Activated effector memory CD4-positive, alpha-beta T cell treated with Interleukin-2 at 50 U/mL for 16 hours (primary cell): ENCODE data around the gene SULT1B1.

Experiments used
- DNase-seq: peaks from one replicate; pipeline ENCODE4 v3.0.0-alpha.2; 2020

The SULT1B1 gene

DNA sequence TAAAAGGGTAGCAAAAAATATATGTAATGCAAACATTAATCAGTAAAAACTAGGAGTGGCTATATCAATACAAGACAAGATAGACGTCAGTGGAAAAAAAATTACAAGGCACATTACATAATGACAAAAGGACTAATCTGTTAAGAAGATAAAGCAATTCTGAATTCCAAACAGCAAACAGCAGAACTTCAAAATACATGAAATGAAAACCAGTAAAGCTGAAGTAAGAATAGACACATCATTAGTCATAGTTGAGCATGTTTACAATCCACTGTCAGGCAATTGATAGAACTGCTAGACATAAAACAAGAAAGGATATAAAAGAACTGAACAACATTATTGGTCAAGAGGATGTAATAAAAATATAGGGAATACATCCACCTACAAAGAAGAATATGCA, 12.2 kb downstream of the SULT1B1 start:
- DNase-seq, result no peak

DNA sequence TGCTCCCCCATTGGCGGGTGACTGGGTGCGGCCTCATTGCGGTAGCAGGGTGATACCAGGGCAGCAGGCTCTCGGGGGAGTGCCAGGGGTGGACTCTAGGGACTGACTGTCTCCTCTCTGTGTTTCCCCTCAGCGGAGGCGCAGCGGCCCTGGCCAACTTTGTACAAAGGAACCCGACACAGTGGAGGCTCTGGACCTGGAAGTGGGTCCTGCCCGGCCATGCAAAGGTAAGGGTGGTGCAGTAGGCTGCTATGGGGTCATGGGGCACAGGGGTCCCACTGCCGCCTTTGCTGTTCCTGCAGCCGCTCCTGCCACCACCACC, 16.3 kb downstream of the SULT1B1 start:
- DNase-seq, result no peak

DNA sequence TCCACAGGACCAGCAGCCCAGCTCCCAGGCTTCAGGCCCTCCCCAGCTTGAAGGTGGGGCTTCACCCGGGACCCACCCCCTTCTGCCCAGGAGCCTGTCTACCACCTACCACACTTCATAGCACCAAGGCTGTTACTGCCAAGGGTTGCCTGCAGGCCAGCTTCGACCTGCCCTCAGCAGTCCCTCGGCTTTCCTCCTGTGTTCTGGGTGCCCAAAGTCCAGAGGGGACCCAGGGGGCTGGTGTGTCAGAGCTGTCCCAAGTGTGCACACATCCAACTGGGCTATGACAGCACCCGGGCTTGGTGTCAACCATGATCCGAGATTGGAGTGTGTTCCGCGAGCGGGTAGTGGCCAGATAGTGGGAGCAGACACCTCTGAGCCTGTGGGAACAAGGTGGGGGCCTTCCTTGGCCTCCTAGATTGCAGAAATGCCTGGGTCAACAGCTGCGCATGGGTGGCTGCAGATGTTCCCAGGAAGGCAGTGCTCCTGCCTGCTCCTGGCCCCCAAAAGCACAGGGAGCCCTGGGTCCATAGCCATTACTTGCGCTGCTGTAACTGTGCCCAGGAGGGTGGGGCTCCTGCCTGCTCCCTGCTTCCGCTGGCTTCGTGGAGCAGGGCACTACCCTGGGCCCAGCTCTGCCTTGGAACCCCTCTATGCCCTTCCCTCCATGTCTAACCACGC, 16.8 kb downstream of the SULT1B1 start:
- no peak for DNase-seq

DNA sequence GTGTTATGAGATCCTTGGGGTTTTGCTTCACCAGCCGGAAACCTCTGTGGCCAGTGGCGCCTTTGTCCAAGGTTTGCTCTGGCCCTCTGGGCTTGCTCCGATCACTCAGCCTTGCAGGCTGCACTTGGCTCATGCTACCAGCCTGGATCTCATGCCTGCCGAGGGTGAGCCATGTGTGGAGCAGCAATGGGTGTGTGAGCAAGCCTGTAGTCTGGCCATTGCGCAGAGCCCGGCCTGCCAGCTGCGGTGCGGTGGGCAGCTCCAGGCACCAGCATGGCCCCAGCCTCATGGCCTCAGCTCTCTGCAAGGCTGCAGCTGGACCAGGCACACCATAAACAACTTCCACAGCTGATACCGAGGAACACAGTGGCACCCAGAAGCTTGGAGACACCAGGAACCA, 17.8 kb downstream of the SULT1B1 start:
- DNase-seq, result no peak

DNA sequence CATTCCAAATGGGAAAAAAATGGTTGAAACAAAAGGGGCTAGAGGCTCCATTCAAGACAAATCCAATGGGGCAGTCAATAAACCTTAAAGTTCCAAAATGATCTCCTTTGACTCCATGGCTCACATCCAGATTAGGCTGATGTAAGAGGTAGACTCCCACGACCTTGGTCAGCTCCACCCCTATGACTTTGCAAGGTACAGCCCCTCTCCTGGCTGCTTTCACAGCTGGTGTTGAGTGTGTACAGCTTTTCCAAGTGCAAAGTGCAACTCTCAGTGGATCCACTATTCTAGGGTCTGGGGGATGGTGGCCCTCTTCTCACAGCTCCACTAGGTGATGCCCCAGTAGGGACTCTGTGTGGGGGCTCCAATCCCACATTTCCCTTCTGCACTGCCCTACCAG, 21.5 kb downstream of the SULT1B1 start:
- no peak for DNase-seq

DNA sequence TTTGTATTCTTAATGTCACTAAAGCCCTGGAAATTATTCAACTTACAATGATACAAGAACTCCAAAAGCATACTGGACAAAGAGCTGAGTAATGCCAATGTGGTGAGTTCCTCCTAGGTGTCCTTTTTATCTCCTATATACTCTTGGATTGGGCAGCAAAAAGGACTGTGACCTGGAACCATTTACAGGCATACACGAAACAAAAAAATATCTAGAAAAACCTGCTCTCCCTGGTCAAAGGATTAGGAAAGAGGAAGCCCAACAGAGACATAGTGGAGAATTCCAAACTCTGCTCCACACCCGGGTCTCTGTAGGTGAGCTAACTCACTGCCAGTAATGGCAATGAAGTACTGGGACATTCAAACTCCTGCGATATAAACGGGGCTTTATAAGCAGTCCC, 25.3 kb downstream of the SULT1B1 start:
- no peak for DNase-seq

DNA sequence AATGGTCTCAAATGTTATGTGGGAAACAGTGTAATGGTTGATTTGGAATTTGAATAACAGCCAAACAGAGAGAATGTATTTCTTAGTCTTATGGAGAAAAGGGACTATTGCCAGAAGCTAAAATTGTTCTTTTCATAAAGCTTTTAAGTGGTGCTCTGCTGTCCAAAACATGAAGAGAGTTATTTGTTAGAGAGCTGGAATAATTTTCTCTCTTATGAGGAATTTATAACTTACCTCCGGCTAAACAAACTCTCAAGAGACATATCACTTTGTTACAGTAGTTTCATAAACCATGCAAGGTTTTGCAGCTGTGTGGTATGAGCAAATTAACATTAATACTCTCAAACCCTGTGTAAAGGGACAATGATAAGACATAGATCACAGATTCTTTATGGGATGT, 28.6 kb downstream of the SULT1B1 start:
- no peak for DNase-seq

DNA sequence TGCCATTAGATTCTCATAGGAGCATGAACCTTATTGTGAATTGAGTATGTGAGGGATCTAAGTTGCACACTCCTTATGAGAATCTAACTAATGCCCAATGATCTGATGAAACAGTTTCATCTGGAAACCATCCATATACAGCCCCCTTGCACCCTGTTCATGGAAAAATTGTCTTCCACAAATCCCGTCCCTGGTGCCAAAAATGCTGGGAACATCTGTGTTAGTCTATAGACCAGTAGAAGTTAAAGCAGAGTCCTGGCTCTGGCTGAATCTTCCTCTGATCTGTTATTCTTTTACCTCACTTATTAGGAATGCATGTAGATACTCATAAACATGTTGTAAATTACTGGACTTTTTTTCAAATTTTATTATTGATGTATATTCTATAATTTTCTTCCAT, 29.2 kb downstream of the SULT1B1 start:
- no peak for DNase-seq

DNA sequence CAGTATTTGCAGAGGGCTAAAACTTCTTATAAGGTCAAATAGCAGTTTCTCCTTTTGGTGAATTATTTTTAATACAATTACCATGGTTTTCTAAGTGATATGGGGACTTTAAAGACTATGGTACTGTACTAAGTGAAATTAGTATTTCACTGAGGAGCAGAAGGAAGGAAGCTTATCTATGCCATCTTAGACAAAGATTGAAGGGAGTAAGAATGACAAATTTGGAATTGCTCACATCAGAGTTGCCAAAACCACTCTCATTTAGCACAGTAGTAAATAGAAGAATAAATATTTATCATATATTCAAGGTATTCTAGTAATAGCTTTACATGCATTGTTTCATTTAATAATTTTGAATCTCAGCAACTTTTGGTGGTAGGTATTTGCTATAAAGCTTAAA, 30.4 kb downstream of the SULT1B1 start:
- DNase-seq, result no peak

DNA sequence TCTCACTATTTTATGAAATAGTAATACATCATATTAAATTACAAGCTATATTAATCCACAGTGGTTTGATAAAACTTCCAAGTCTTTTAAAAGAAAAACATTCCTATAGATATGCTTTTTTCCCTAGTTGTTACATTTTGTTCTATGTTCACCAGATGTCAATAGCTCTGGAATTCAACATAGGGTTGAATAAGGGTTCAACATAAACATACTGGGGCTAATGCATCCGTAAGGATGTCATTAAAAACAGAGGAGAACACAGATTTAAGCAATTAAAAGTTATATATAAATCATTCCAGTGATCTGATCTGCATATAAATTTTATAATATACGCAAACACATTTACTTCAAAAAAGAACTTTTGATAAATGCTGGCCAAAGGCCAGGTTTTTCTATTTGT, 32.5 kb downstream of the SULT1B1 start:
- DNase-seq, result no peak

DNA sequence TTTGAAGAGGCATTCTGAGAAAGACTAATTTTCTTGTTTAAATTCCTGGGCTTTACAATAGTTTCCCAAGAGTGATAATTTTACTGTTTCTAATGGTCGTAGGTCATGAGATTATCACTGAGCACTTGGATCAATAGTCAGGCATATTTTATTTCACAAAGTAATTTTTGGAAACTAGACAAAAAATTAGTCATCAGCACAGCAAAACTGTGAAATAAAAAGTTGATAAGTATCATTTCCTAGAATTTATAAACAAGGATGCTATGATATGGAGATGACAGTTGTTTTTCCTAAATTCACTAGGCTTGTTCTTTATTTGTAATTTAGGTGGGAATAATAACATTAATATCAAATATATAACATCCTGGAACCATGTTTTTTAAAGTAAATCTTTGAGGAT, 33.0 kb downstream of the SULT1B1 start:
- no peak for DNase-seq

DNA sequence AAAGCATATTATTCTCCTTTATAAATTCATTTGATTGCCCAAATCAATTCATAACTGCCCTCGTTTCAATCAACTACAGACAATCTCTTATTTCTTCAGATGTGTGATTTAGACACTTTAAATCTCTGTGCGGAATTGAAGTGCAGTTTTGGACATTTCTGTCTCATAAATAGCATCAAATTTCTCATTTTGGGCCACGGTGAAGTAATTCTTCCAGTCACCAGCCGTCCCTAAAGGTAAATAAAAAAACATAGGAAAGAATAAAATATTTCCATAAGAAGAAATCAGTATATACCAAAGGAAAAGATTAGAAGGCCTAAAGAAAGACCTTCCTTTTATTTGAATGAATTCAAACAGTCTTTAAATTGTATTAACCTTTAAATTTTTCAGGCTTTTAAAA, 33.4 kb downstream of the SULT1B1 start:
- DNase-seq, result no peak

DNA sequence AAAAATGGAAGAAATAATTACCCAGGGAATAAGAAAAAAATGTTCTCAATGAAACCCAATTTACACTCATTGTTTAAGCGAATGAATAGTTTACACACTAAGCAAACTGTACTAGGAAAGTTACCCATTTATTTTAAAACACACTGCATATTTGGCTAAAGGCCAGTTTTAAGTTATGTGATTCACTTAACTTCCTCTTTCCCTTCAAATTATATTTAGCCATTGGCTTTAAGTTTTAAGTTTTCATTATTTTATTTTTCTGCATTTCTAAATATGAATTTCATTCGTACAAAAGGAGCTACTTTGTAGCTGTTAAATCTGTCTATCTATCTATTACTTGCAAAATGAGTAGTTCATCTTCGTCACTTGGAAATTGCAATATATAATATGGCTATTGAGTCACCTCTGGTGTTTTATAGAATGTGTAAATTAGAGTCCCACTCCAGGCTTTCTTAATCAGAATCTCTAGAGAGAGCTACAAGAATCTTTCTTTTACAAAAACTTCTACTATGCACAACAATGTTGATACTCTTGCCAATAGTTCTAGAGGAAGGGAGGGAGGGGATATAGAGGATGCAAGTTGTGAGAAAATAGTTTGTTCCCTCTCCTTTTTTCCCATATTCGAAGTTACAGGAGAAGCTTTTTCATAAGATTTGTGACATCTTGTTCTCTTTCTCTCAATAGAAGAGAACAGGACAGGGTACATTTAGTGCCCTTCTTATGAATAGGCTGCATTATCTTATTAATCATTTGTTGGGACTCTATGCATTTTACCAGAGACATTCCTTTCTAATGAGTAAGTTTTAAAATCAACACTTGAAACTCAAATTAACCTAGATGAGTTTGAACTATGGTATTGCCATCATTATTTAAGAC, 41.8 kb downstream of the SULT1B1 start:
- no peak for DNase-seq

DNA sequence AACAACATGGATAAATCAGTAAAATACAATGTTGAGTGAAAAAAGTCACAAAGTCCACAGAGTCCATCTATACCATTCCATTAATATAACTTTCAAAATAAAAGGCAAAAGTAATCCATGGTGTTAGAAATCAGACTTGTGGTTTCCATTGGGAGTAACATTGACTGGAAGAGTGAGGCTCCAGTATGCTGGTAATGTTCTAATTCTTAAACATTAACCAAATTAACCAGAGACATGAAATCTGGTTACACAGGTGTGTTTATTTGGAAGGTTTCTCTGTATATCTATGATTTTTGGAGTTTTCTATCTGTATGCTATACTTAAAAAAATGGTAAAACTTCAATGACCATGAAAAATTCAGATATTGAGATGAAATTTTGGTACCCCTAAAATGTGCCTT, 42.6 kb downstream of the SULT1B1 start:
- DNase-seq, result no peak

DNA sequence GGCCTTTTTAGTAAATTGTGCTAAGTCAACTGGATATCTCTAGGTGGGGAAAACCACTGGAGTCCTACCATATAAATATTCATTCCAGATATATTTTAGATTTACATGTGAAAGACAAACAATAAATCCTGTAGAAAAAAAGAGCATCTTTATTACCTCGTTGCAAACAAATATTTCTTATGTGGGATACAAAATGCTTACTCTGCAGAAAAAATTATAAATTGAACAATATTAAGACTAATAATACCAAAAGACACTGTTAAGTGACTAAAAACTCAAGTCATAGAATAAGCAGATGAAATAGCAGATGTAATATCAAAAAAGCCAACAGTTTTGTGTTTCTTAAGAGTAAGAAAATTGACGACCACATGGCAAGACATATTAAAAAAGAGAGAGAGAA, 43.8 kb downstream of the SULT1B1 start:
- DNase-seq, result no peak

DNA sequence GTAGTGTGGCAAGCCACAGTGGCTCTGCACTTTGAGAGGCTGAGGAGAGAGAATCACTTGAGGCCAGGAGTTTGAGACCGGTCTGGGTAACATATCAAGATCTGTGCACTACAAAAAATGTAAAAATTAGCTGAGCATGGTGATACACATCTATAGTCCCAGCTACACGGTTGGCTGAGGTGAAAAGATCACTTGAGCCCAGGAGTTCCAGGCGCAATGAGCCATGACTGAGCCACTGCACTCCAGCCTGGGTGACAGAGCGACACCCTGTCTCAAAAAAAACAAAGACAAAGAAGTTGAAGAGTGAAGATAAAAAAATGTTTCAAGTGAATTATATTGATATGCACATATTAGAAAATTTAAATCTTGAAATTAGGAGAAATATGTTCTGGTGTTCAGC, 46.3 kb downstream of the SULT1B1 start:
- no peak for DNase-seq

DNA sequence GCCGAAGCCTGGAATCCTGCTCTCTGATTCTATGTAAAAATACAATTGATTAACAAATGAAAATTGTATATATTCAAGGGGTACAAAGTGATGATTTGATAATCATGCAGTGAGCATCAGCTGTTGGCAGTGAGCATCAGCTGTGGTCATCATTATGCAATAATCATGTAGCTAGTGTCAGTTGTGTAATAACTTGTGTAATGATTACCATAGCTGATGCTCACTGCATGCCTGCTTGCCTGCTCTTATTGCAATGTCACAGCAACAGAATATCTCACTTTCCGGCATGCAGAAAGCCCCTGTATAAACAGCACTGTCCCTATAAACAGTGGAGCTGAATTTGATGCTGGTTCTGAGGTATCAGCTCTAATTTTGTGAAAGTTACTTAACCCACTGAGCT, 46.8 kb downstream of the SULT1B1 start:
- DNase-seq, result no peak

DNA sequence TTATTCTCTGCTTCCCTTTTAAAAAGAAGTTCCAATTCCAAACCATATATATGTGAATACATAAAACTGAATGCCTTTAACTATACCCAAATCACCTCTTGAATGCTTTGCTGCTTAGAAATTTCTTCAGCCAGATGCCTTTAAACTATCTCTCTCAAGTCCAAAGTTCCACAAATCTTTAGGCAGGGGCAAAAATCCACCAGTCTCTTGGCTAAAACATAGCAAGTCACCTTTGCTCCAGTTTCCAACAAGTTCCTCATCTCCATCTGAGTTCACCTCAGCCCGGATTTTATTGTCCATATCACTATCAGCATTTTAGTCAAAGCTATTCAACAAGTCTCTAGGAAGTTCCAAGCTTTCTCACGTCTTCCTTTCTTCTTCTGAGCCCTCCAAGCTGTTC, 49.8 kb downstream of the SULT1B1 start:
- DNase-seq, result no peak

DNA sequence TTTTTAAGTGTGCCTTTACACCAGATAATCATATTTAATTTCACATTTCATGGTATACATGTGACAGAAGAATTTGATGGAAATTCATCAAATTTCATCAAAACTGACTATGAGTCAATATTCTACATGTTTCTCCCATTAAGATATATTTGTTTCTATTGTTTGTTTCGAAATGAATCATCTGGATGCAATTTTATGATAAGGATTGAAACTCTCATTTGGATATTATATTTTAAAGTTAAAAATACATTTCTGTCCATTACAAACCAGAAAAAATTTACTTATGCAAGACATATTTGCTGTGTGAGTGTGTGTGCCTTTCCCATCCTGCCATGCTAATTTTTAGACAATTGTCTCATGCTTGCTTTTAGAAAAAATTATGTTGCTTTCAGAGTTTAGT, 52.2 kb downstream of the SULT1B1 start:
- DNase-seq, result no peak

DNA sequence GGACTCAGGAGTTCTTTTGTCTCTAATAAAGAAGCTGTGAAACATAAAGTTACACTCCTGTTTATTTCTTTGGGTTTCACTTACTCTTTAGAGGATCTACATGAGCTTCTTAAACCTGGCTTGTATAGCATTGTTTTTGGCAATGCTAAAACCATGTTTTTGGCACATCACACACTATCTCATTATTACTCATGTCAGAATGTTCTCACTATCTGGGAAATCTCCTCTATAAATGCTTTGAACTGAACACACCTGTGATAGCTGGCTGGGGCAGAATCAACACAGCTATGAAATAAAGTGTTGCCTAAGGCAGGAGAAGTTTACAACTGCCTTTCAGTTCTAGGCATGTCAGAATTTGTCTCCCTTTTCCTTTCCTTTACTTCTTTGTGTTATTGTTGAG, 52.6 kb downstream of the SULT1B1 start:
- DNase-seq, result no peak

DNA sequence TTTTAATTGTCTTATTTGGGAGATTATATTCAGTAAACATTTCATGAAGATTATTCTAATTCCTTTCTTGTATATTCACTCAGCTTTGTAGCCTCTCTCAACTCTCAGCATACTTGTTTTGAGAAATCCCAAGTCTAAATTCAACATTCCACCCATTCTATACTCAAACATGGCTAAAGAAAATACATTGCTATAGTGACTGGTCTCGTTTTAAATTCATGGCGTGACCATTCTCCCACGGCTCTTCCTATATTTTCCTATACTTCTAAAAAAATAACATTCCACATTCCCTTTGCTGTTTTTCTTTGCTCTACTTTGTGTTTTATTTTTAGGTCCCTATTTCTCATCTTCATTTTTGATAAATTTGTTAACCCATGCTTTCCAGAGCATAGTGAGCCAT, 58.2 kb downstream of the SULT1B1 start:
- DNase-seq, result no peak

DNA sequence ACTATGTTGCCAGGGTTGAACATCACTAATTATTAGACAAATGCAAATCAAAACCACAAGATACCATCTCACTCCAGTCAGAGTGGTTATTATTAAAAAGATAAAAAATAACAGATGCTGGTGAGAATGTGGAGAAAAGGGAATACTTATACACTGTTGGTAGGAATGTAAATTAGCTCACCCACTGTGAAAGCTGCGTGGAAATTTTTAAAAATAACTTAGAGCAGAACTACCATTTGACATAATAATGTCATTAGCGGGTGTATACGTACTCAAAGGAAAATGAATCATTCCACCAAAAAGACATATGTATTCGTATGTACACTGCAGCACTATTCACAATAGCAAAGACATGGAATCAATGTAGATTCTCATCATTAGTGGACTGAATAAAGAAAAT, 58.7 kb downstream of the SULT1B1 start:
- no peak for DNase-seq

DNA sequence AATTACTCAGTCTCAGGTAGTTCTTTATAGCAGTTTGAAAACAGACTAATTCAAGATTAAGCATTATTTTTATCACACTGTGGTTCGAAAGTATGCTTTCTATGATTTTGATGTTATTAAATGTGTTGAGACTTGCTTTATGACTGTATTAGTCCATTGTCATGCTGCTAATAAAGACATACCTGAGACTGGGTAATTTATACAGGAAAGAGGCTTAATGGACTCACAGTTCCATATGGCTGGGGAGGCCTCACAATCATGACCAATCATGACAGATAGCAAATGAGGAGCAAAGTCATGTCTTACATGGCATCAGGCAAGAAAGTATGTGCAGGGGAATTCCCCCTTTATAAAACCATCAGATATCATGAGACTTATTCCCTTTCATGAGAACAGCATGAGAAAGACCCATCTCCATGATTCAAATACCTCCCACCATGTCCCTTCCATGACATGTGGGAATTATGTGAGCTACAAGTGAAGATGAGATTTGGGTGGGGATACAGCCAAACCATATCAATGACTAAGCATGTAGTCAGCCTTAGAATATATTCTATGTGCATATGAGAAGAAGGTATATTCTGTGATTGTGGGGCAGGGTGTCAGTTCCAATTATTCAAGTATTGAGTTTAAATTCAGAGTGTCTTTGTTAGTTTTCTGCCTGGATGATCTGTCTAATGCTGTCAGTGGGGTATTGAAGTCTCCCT, 62.7 kb downstream of the SULT1B1 start:
- DNase-seq, result no peak

DNA sequence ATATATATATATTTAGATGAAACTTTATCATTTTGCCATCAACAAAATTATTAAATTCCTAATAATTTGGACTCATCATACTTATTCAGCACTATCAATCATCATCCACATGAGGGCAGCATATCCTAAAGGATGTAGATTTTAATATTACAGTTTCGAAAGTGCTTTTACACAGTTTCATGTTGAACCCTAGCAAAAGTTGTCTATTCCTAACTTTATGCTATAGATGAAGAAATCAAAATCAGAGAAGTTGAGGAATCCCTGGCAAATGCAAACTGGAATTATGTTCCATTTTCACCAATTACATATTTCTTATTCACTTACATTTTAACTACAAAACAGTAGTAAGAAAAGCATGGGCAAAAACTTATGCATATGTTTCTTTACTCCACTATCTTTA, 70.8 kb downstream of the SULT1B1 start:
- no peak for DNase-seq
